Loucy (cell line): ENCODE measurements around the gene LINGO3.

Source experiments
- H2AFZ ChIP-seq: fragments of 200-600 bp; sonication (generic); 2 replicates; pipeline ENCODE4 v1.6.0; 2016; ENCODE audit warnings: antibody characterized with exemption, mild to moderate bottlenecking, low read length, moderate library complexity
- H3F3A ChIP-seq: fragments of 200-600 bp; 2 replicates; pipeline ENCODE4 v1.6.0; 2016; ENCODE audit warnings: antibody characterized with exemption, low read depth, mild to moderate bottlenecking
- H3K27me3 ChIP-seq: fragments of 200-600 bp; sonication (generic); 2 replicates; pipeline ENCODE4 v1.6.1; 2014; ENCODE audit warnings: low read length, mild to moderate bottlenecking; ENCODE audit not compliant: insufficient read depth, poor library complexity, severe bottlenecking
- H3K36me3 ChIP-seq: fragments of 200-600 bp; sonication (generic); 2 replicates; pipeline ENCODE4 v1.6.1; 2016; ENCODE audit warnings: low read length; ENCODE audit not compliant: insufficient read depth
- H3K4me1 ChIP-seq: fragments of 200-600 bp; sonication (generic); 2 replicates; pipeline ENCODE4 v1.5.1; 2014; ENCODE audit warnings: low read length, mild to moderate bottlenecking; ENCODE audit not compliant: insufficient read depth, poor library complexity, severe bottlenecking
- H3K4me2 ChIP-seq: fragments of 200-600 bp; sonication (generic); 2 replicates; pipeline ENCODE4 v1.6.0; 2014; ENCODE audit warnings: antibody characterized with exemption, low read length, low read depth, mild to moderate bottlenecking; ENCODE audit not compliant: poor library complexity, severe bottlenecking
- H3K4me3 ChIP-seq: fragments of 200-600 bp; sonication (generic); 2 replicates; pipeline ENCODE4 v1.5.1; 2014; ENCODE audit warnings: low read length, mild to moderate bottlenecking, mixed read lengths; ENCODE audit not compliant: poor library complexity, severe bottlenecking
- H3K79me2 ChIP-seq: fragments of 200-600 bp; sonication (generic); 2 replicates; pipeline ENCODE4 v1.6.1; 2014; ENCODE audit warnings: low read length; ENCODE audit not compliant: insufficient read depth
- H3K9ac ChIP-seq: fragments of 200-600 bp; sonication (generic); 2 replicates; pipeline ENCODE4 v1.6.0; 2014; ENCODE audit warnings: mild to moderate bottlenecking, low read depth, low read length, moderate library complexity; ENCODE audit not compliant: poor library complexity, severe bottlenecking
- H3K9me2 ChIP-seq: fragments of 200-600 bp; sonication (generic); replicated peaks from 2 replicates; pipeline ENCODE4 v1.6.1; 2016; ENCODE audit warnings: low read depth, low read length, mixed read lengths
- H3K9me3 ChIP-seq: fragments of 200-600 bp; sonication (generic); 2 replicates; pipeline ENCODE4 v1.6.1; 2014; ENCODE audit warnings: mild to moderate bottlenecking, antibody characterized with exemption, low read length, low read depth; ENCODE audit not compliant: insufficient read depth
- H4K20me1 ChIP-seq: fragments of 200-600 bp; sonication (generic); 2 replicates; pipeline ENCODE4 v1.6.0; 2014; ENCODE audit warnings: antibody characterized with exemption, low read length, mild to moderate bottlenecking; ENCODE audit not compliant: insufficient read depth, poor library complexity, severe bottlenecking
- EZH2phosphoT487 ChIP-seq: fragments of 200-600 bp; IDR thresholded peaks from 2 replicates; pipeline ENCODE4 v1.6.1; 2018; ENCODE audit warnings: antibody characterized with exemption, mild to moderate bottlenecking, moderate library complexity, borderline replicate concordance
- TF ChIP-seq, protein P1 (sequence below): fragments of 200-600 bp; sonication (generic); conservative IDR thresholded peaks from 2 replicates; pipeline ENCODE4 v1.5.1; 2014; ENCODE audit warnings: mild to moderate bottlenecking, antibody characterized with exemption, low read length

LINGO3 gene

DNA sequence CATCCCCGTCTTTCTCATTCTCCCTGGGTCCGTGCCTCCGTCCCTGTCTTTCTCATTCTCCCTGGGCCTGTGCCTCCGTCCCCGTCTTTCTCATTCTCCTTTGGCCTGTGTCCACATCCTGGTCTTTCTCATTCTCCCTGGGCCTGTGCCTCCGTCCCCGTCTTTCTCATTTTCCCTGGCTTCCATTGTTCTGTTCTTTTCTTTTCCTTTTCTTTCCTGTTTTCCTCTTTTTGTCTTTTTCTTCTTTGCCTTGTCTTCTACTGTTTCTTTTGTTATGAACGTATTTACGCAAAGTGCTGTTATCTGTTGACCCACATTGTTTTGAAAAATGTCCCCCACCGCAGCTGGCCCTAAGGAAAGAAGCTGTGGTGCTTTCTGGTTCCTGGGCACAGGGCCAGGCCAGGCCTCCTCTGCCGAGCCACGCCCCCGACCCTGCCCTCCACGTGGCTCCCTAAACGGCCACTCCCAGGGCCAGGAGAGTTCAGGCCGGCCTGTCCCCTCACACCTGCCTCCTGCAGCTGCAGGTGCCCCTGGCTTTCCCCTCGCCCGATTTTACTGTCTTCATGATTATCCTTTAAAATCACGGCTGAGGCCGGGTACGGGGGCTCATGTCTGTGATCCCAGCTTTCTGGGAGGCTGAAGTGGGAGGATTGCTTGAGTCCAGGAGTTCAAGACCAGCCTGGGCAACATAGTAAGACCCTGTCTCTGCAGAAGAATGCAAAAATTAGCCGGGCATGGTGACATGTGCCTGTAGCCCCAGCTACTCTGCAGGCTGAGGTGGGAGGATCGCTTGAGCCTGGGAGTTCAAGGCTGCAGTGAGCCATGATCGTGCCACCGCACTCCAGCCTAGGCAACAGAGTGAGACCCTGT is 38.1 kb upstream of the LINGO3 start:
- H3K36me3 ChIP-seq, result peaks cover 19% of the 10 kb centered on the region; the same call in 1 of the 2 replicates
- H3K4me3 ChIP-seq, result no peak overlapping the region
- H2AFZ ChIP-seq, result no peak overlapping the region
- H3K4me1 ChIP-seq, result no peaks in the 10 kb centered on the region
- H3K4me2 ChIP-seq, result no peak overlapping the region
- H4K20me1 ChIP-seq, result no peaks in the 10 kb centered on the region
- H3K9ac ChIP-seq, result no peak overlapping the region
- no peaks in the 10 kb centered on the region for H3K79me2 ChIP-seq
- no peaks in the 10 kb centered on the region for H3F3A ChIP-seq
- H3K27me3 ChIP-seq, result no peaks in the 10 kb centered on the region
- no peaks in the 10 kb centered on the region for H3K9me3 ChIP-seq
- TF ChIP-seq, protein P1, sequence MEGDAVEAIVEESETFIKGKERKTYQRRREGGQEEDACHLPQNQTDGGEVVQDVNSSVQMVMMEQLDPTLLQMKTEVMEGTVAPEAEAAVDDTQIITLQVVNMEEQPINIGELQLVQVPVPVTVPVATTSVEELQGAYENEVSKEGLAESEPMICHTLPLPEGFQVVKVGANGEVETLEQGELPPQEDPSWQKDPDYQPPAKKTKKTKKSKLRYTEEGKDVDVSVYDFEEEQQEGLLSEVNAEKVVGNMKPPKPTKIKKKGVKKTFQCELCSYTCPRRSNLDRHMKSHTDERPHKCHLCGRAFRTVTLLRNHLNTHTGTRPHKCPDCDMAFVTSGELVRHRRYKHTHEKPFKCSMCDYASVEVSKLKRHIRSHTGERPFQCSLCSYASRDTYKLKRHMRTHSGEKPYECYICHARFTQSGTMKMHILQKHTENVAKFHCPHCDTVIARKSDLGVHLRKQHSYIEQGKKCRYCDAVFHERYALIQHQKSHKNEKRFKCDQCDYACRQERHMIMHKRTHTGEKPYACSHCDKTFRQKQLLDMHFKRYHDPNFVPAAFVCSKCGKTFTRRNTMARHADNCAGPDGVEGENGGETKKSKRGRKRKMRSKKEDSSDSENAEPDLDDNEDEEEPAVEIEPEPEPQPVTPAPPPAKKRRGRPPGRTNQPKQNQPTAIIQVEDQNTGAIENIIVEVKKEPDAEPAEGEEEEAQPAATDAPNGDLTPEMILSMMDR, result no peak
- TF ChIP-seq EZH2phosphoT487, result no peak
- H3K9me2 ChIP-seq, result no peaks in the 10 kb centered on the region

DNA sequence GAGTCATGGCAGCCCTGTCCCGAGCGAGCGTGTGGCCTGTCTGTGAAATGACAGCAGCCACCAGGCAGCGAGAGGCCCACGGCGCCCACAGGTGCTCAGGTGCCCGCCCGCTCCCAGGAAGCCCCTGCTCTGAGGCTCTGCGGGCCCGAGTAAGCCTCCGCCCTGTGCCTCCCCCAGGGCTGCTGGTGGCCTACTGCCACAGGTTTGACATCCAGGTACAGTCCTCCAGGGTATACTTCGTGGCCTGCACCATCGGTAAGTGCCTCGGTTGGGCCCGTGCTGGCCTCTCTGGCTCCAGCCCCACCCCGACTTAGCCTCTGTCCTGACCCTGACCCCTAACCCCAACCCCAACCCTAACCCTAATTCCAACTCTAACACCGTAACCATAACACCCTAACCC is 37.1 kb upstream of the LINGO3 start:
- Histone ChIP-seq H3K4me1 (no peaks in the 10 kb centered on the region), H3F3A (no peaks in the 10 kb centered on the region), H3K27me3 (no peaks in the 10 kb centered on the region), H3K4me2 (no peak overlapping the region), H3K36me3 (peaks cover 20% of the 10 kb centered on the region; the same call in 1 of the 2 replicates), H3K9me2 (no peaks in the 10 kb centered on the region), H3K79me2 (no peaks in the 10 kb centered on the region), H3K9me3 (no peaks in the 10 kb centered on the region), H4K20me1 (no peaks in the 10 kb centered on the region), H3K9ac (no peak overlapping the region), H3K4me3 (no peak overlapping the region), H2AFZ (no peak overlapping the region)
- TF ChIP-seq, protein P1, result no peak
- TF ChIP-seq EZH2phosphoT487, result no peak

DNA sequence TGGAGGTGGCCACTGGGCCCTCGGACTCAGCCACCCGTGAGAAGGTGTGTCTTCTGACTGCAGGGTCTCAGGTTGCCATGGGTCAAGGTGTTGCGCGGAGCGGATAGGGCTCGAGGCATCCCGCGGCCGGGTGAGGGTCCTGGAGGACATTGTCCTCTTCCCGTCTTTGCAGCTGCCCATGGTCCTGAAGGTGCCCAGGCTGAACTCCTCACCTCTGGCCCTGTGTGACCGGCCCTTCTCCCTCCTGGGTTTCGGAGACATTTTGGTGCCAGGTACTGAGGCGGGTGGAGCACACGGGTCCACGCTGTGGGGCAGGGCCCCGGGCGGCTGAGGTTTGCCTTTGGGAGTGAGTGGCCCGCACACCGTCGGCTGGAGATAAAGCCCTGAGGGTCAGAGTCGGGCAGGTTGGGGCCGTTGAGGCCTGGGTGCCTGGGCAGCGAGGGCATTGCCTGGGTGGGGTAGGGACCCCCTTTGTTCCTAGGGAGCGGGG is 36.5 kb upstream of the LINGO3 start:
- Histone ChIP-seq H3K4me3 (no peak overlapping the region), H3K4me2 (no peak overlapping the region), H3K4me1 (no peaks in the 10 kb centered on the region), H2AFZ (no peak overlapping the region), H3K9me3 (no peaks in the 10 kb centered on the region), H3F3A (no peaks in the 10 kb centered on the region), H4K20me1 (no peaks in the 10 kb centered on the region), H3K9me2 (no peaks in the 10 kb centered on the region), H3K36me3 (peaks cover 20% of the 10 kb centered on the region; the same call in 1 of the 2 replicates), H3K79me2 (no peaks in the 10 kb centered on the region), H3K9ac (no peak overlapping the region), H3K27me3 (no peaks in the 10 kb centered on the region)
- TF ChIP-seq EZH2phosphoT487, result no peak
- TF ChIP-seq, protein P1, result no peak
